Glomerular endothelial cell (primary cell): ENCODE measurements around the gene ITGA1. TPM values are rescaled to one million over a fixed set of nuclear protein-coding genes. Genes with fewer than 3 reads are reported as not detected.
"Not testable (repeated sequence)": the region's sequence is repeated elsewhere in the genome, so short reads cannot be mapped to it uniquely, and the experiment has no call there.

Experiments used
- DNase-seq: peaks from one replicate; pipeline ENCODE4 v3.0.0-alpha.2; 2011; ENCODE audit warnings: low read depth, low spot score; ENCODE audit errors: extremely low read depth
- total RNA-seq: library from RNA; depleted of rRNA; stranded (reverse); fragments of >200 nt; gene quantifications from 2 replicates; pipeline ENCODE4 v1.2.3, GENCODE V29; 2015

ITGA1 gene
- total RNA-seq, 1 donor from 2014 or later = 61.0 TPM

DNA sequence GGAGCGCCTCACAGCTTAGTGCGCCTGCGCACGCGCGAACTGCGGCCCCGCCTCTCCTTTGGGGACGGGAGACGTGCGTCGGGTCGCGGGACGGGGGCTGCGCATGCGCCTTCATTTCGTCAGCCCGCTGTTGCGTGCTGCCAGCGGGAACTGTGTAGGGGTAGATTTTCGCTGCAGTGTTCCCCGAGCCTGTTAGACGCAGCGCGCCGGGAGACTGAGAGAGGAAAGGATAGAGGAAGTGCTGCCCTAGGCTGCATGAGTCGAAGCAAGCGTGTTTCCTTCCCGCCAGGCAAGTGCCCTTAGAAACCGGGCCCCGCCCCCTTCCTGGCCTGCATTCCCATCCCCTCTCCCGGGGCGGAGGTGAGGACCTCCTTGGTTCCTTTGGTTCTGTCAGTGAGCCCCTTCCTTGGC is 12.3 kb downstream of the ITGA1 start:
- DNase-seq = no peak

DNA sequence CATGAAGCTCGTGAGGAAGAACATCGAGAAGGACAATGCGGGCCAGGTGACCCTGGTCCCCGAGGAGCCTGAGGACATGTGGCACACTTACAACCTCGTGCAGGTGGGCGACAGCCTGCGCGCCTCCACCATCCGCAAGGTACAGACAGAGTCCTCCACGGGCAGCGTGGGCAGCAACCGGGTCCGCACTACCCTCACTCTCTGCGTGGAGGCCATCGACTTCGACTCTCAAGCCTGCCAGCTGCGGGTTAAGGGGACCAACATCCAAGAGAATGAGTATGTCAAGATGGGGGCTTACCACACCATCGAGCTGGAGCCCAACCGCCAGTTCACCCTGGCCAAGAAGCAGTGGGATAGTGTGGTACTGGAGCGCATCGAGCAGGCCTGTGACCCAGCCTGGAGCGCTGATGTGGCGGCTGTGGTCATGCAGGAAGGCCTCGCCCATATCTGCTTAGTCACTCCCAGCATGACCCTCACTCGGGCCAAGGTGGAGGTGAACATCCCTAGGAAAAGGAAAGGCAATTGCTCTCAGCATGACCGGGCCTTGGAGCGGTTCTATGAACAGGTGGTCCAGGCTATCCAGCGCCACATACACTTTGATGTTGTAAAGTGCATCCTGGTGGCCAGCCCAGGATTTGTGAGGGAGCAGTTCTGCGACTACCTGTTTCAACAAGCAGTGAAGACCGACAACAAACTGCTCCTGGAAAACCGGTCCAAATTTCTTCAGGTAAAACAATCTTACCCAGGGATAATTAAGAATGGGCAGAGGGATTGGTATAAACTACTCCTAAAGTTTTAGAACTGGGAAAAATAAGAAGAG is 12.9 kb downstream of the ITGA1 start:
- no peak for DNase-seq

DNA sequence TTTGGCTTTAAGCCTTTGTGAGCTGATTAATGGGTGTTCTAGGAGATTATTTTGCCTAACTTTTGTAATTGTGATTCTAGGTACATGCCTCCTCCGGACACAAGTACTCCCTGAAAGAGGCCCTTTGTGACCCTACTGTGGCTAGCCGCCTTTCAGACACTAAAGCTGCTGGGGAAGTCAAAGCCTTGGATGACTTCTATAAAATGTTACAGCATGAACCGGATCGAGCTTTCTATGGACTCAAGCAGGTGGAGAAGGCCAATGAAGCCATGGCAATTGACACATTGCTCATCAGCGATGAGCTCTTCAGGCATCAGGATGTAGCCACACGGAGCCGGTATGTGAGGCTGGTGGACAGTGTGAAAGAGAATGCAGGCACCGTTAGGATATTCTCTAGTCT is 13.6 kb downstream of the ITGA1 start:
- DNase-seq = no peak

DNA sequence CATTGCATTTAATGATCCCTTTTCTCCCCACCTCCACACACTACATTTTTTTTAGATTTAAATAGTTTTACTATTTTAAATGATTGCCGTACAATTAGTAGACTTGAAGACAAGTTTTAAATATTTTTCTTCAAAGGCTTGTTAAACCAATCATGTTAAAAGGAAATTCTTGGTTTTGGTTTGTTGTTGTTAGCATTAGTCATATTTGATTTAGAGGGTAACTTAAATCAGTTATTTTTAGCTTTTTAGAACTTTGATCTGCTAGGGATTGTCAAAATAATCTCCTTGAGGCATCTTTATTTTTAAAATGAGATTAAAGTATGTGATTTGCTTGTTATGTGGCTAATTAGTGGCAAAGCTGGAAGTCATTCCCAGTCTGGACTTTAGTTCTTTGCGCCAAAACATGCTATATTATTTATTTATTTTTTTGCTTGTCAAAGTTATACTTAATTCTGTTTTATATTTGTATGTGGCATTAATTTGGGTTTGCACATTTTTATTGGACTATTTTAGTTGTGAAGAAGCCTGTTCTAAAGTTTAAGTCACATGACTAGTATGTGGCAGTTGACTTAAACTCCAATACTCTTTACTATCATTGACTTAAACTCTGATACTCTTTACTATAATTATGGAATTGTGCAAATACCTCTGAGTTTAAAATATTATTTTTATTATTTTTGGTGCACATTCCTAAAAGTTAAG is 14.7 kb downstream of the ITGA1 start:
- no peak for DNase-seq

GRCh38 chr5:52802974-52803336 is 15.2 kb downstream of the ITGA1 start:
- no peak for DNase-seq

GRCh38 chr5:52804387-52804791 is 16.7 kb downstream of the ITGA1 start:
- DNase-seq = no peak

GRCh38 chr5:52804981-52805380 is 17.3 kb downstream of the ITGA1 start:
- no peak for DNase-seq

DNA sequence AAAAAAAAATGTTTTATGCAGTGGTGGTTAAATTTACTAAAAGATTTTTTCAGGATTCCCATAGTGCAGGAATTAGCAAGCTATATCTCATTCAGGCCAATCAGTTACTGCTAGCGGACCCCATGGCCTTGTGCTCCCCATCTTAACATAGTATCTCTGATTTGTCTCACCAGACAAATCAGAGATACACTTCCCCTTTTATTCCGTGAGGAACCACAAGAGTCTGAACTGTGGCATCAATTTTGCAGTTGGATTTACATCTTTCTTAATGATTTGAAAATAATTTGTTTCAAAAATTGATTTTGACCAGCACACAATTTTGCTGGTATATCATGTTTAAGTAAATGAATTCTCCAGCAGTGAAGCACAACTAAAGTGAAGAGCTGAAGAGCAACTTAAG is 17.9 kb downstream of the ITGA1 start:
- DNase-seq = no peak

DNA sequence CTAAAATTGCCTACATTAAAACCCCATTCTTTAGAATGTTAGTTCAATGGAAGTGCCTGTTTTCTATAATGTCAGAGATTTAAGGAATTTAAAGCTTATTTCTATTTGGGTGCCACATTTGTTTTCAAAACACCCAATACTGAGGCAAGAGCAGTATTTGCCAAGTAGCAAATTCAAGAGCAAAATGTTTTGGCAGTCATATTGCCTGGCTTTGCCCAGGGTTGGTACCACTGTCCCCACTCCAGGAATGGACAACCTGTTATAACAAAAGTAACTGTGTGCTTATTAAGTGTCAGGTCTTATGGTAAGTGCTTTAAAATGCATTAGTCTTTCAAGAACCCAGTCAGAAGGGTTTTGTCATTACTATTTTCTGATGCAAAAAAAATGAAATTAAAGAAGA is 19.3 kb downstream of the ITGA1 start:
- no peak for DNase-seq

DNA sequence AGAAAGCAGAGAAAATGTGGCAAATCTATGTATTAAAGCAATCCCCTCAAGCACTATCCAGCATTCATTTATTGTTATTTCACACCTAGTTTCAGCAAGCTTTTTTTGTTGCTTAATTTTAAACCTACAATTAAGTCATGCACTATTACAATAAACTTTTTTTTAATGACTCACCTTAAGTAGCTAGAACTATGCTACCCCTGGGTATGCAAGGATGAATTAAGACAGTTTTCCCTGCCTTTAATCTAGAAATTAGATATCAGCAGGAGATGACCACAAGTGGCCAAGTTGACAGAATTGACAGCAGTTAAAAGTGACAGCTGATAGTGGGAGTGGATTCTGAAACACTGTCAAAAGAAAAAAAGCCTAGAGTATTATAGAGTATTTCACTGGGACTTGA is 20.0 kb downstream of the ITGA1 start:
- no peak for DNase-seq

DNA sequence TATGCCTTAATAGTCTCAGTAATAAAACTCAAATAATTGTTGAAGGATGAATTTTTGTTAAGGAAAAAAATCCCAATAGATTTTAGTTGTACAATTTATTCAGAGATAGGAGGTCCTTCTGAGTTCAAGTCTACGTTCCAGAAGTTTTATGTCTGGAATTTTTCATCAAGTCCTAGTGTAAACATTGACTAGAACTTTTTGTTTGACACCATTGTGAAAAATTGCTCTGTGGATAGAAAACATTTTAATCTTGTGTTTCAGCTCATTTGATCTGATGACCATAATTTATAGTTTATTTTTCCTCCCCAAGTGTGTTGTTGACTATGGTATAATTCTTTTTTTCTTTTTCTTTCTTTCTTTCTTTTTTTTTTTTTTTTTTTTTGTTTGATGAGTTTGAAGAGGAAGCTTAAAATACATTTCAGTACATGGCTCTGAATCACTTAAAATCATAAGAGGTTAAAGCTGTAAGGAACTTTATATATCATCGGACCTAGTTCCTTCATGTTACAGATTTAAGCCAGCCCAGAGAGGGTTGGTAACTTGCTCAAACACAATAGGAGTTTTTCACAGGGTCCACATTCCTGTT is 20.7 kb downstream of the ITGA1 start:
- DNase-seq = no peak

GRCh38 chr5:52809884-52810283 is 22.2 kb downstream of the ITGA1 start:
- DNase-seq = no peak

- DNase-seq = no peak
Measured at GRCh38 chr5:52810426-52810825, 22.7 kb downstream of the ITGA1 start.

GRCh38 chr5:52811067-52811749 is 23.5 kb downstream of the ITGA1 start:
- DNase-seq = no peak

GRCh38 chr5:52814352-52815148 is 26.8 kb downstream of the ITGA1 start:
- no peak for DNase-seq

GRCh38 chr5:52817818-52818217 is 30.1 kb downstream of the ITGA1 start:
- no peak for DNase-seq

DNA sequence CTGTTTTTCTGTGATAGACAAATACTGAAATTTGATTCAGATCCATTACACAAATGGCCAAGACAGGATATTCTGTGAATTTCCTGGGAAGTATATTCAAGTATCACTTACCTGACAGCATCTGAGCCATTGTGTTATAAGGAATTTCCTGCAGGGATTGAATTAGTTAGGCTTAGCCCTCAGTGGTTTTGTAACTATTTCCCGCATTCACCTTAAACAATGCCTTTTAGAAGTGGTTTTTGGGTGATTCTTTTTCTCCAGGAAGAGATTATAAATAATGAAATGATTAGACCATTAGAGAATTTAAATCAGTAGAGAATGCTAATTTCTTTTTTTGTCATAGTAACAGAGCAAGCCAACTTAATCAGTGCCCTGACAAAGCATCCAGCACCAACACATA is 30.6 kb downstream of the ITGA1 start:
- DNase-seq = no peak

DNA sequence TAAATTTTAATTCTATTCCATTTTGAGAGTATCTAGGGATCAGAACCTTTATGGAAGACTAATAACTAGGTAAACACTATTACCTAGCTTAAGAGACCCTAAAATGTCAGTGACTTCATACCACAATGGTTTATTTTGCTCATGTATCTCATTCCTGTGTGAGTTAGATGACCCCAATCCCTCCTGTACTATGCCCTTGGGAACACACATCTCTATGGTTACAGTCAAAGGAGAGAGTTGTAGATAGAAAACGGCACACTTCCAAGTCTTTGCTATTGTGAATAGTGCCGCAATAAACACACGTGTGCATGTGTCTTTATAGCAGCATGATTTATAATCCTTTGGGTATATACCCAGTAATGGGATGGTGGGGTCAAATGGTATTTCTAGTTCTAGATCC is 31.1 kb downstream of the ITGA1 start:
- DNase-seq = not testable (repeated sequence)

- no peak for DNase-seq
Measured at GRCh38 chr5:52821901-52822300, 34.2 kb downstream of the ITGA1 start.

DNA sequence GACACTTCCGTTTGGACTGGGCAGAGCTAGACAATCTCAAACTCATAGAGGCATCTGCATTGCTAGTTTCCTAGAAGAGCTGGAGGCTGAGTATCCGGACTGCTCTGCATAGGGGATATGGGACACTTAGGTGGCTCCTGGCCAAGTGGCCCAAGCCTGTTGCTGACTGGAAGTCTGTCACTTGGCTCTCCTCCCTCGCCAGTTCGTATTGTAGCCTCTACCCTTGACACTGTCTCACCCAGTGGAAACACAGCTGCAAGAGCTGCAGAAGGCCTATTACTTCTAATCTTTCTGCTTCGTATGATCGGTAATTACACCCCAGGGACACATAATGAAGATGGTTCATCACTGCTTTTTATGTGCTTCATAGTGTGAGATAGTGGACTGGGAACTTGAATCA is 34.7 kb downstream of the ITGA1 start:
- DNase-seq = no peak

DNA sequence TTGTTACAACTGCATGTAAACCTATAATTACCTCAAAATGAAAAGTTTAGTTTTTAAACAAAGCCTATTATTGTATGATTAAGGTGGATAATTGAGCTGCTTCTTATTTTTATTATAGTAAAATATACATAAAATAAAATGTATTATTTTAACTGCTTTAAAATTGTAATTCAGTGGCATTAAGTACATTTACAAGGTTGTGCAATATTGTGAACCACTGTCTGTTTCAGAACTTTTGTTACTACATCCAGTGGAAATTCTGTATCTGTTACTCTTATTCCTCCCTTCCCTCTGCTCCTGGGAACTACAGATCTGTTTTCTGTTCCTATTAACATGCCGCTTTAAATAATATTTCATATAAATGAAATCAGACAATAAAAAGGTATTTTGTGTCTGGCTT is 37.1 kb downstream of the ITGA1 start:
- DNase-seq = no peak
